Activated naive CD8-positive, alpha-beta T cell treated with anti-CD3 and anti-CD28 coated beads, Interleukin-2, amount 50 U/mL, for 24 hours (primary cell): Measurements from ENCODE around the gene MACROD2.
"Not testable (repeated sequence)": the region's sequence is repeated elsewhere in the genome, so short reads cannot be mapped to it uniquely, and the experiment has no call there.

Experiments used
- ATAC-seq: fragments of 150-1000 bp; cut with Tn5 transposase; one replicate; pipeline ENCODE4 v1.10.0; 2021
- DNase-seq: peaks from one replicate; pipeline ENCODE4 v3.0.0; 2021
- H3K27ac Mint-ChIP-seq: one replicate; pipeline ENCODE4 v1.8.0; 2021; ENCODE audit warnings: mild to moderate bottlenecking, mixed read lengths
- H3K27me3 Mint-ChIP-seq: one replicate; pipeline ENCODE4 v1.8.0; 2021; ENCODE audit warnings: mixed read lengths
- H3K36me3 Mint-ChIP-seq: one replicate; pipeline ENCODE4 v1.8.0; 2021; ENCODE audit warnings: low read depth, mixed read lengths
- H3K4me1 Mint-ChIP-seq: one replicate; pipeline ENCODE4 v1.8.0; 2021; ENCODE audit warnings: mixed read lengths
- H3K4me3 Mint-ChIP-seq: one replicate; pipeline ENCODE4 v1.8.0; 2021; ENCODE audit warnings: mild to moderate bottlenecking, moderate library complexity, mixed read lengths
- H3K9me3 Mint-ChIP-seq: one replicate; pipeline ENCODE4 v1.8.0; 2021; ENCODE audit warnings: mixed read lengths

Gene MACROD2

GRCh38 chr20:15802020-15802419 is 1806.7 kb downstream of the MACROD2 start:
- peaks cover 10% of the 10 kb centered on the region for H3K9me3 Mint-ChIP-seq
- no peaks in the 10 kb centered on the region for H3K4me1 Mint-ChIP-seq
- H3K27ac Mint-ChIP-seq, result no peak overlapping the region
- H3K4me3 Mint-ChIP-seq, result no peak overlapping the region
- H3K27me3 Mint-ChIP-seq, result no peaks in the 10 kb centered on the region
- H3K36me3 Mint-ChIP-seq, result no peaks in the 10 kb centered on the region
- no peak for ATAC-seq
- no peak for DNase-seq

- no peaks in the 10 kb centered on the region for H3K36me3 Mint-ChIP-seq
- no peak overlapping the region for H3K4me3 Mint-ChIP-seq
- ATAC-seq, result no peak
- H3K4me1 Mint-ChIP-seq, result peaks cover 2% of the 10 kb centered on the region
- H3K27ac Mint-ChIP-seq, result no peak overlapping the region
- DNase-seq, result no peak
- H3K9me3 Mint-ChIP-seq, result peaks cover 20% of the 10 kb centered on the region
- H3K27me3 Mint-ChIP-seq, result no peaks in the 10 kb centered on the region
Measured at GRCh38 chr20:15805154-15805553, 1809.8 kb downstream of the MACROD2 start.

- Mint-ChIP-seq H3K27me3 (no peaks in the 10 kb centered on the region), H3K36me3 (no peaks in the 10 kb centered on the region), H3K4me3 (no peak overlapping the region), H3K4me1 (peaks cover 2% of the 10 kb centered on the region), H3K9me3 (peaks cover 20% of the 10 kb centered on the region), H3K27ac (no peak overlapping the region)
- ATAC-seq (no peak), DNase-seq (no peak)
Measured at GRCh38 chr20:15806105-15806504, 1810.8 kb downstream of the MACROD2 start.

GRCh38 chr20:15807271-15807670 is 1812.0 kb downstream of the MACROD2 start:
- ATAC-seq (no peak), DNase-seq (no peak)
- Mint-ChIP-seq H3K9me3 (peaks cover 20% of the 10 kb centered on the region), H3K36me3 (no peaks in the 10 kb centered on the region), H3K27me3 (no peaks in the 10 kb centered on the region), H3K4me1 (peaks cover 2% of the 10 kb centered on the region), H3K4me3 (no peak overlapping the region), H3K27ac (no peak overlapping the region)

- peaks cover 15% of the 10 kb centered on the region for H3K9me3 Mint-ChIP-seq
- DNase-seq, H3K36me3 Mint-ChIP-seq, H3K27ac Mint-ChIP-seq, H3K4me3 Mint-ChIP-seq, H3K27me3 Mint-ChIP-seq, H3K4me1 Mint-ChIP-seq, ATAC-seq: not testable (repeated sequence)
Measured at GRCh38 chr20:15807771-15808170, 1812.5 kb downstream of the MACROD2 start.

- Mint-ChIP-seq H3K36me3 (no peaks in the 10 kb centered on the region), H3K9me3 (peaks cover 11% of the 10 kb centered on the region), H3K27me3 (no peaks in the 10 kb centered on the region), H3K4me3 (no peak overlapping the region), H3K4me1 (peaks cover 2% of the 10 kb centered on the region), H3K27ac (no peak overlapping the region)
- ATAC-seq (no peak), DNase-seq (no peak)
Measured at GRCh38 chr20:15811951-15812350, 1816.6 kb downstream of the MACROD2 start.

GRCh38 chr20:15812696-15813095 is 1817.4 kb downstream of the MACROD2 start:
- H3K27me3 Mint-ChIP-seq, result no peaks in the 10 kb centered on the region
- peaks cover 2% of the 10 kb centered on the region for H3K4me1 Mint-ChIP-seq
- H3K27ac Mint-ChIP-seq, result no peak overlapping the region
- H3K4me3 Mint-ChIP-seq, result no peak overlapping the region
- ATAC-seq, result no peak
- peaks cover 9% of the 10 kb centered on the region for H3K9me3 Mint-ChIP-seq
- DNase-seq, result no peak
- H3K36me3 Mint-ChIP-seq, result no peaks in the 10 kb centered on the region

- Mint-ChIP-seq H3K27ac (no peak overlapping the region), H3K9me3 (no peaks in the 10 kb centered on the region), H3K4me3 (no peak overlapping the region), H3K36me3 (no peaks in the 10 kb centered on the region), H3K27me3 (no peaks in the 10 kb centered on the region), H3K4me1 (no peaks in the 10 kb centered on the region)
- DNase-seq (no peak), ATAC-seq (no peak)
Measured at GRCh38 chr20:15814360-15814759, 1819.0 kb downstream of the MACROD2 start.

- H3K4me3 Mint-ChIP-seq, result no peak overlapping the region
- no peaks in the 10 kb centered on the region for H3K27me3 Mint-ChIP-seq
- H3K4me1 Mint-ChIP-seq, result no peaks in the 10 kb centered on the region
- no peak overlapping the region for H3K27ac Mint-ChIP-seq
- H3K36me3 Mint-ChIP-seq, result no peaks in the 10 kb centered on the region
- ATAC-seq, result no peak
- no peaks in the 10 kb centered on the region for H3K9me3 Mint-ChIP-seq
- no peak for DNase-seq
Measured at GRCh38 chr20:15814911-15815310, 1819.6 kb downstream of the MACROD2 start.

GRCh38 chr20:15817351-15817750 is 1822.0 kb downstream of the MACROD2 start:
- Mint-ChIP-seq H3K4me1 (no peaks in the 10 kb centered on the region), H3K36me3 (no peaks in the 10 kb centered on the region), H3K4me3 (no peak overlapping the region), H3K27me3 (no peaks in the 10 kb centered on the region), H3K27ac (no peak overlapping the region), H3K9me3 (no peaks in the 10 kb centered on the region)
- DNase-seq, result no peak
- ATAC-seq, result no peak

- no peaks in the 10 kb centered on the region for H3K9me3 Mint-ChIP-seq
- H3K4me3 Mint-ChIP-seq, result no peak overlapping the region
- H3K36me3 Mint-ChIP-seq, result no peaks in the 10 kb centered on the region
- no peaks in the 10 kb centered on the region for H3K27me3 Mint-ChIP-seq
- ATAC-seq (no peak), DNase-seq (no peak)
- H3K27ac Mint-ChIP-seq, result no peak overlapping the region
- H3K4me1 Mint-ChIP-seq, result no peaks in the 10 kb centered on the region
Measured at GRCh38 chr20:15818651-15819071, 1823.3 kb downstream of the MACROD2 start.

GRCh38 chr20:15823718-15824117 is 1828.4 kb downstream of the MACROD2 start:
- Mint-ChIP-seq H3K36me3 (no peaks in the 10 kb centered on the region), H3K27me3 (no peaks in the 10 kb centered on the region), H3K4me1 (no peaks in the 10 kb centered on the region), H3K4me3 (no peak overlapping the region), H3K27ac (no peak overlapping the region), H3K9me3 (no peaks in the 10 kb centered on the region)
- ATAC-seq, result no peak
- DNase-seq, result no peak

- DNase-seq, result no peak
- Mint-ChIP-seq H3K4me1 (no peaks in the 10 kb centered on the region), H3K4me3 (no peak overlapping the region), H3K36me3 (no peaks in the 10 kb centered on the region), H3K27ac (no peak overlapping the region), H3K9me3 (peaks cover 4% of the 10 kb centered on the region), H3K27me3 (peaks cover 2% of the 10 kb centered on the region)
- ATAC-seq, result no peak
Measured at GRCh38 chr20:15827628-15828027, 1832.3 kb downstream of the MACROD2 start.

- ATAC-seq, result no peak
- H3K36me3 Mint-ChIP-seq, result no peaks in the 10 kb centered on the region
- H3K4me1 Mint-ChIP-seq, result no peaks in the 10 kb centered on the region
- H3K27ac Mint-ChIP-seq, result no peak overlapping the region
- no peak for DNase-seq
- peaks cover 2% of the 10 kb centered on the region for H3K27me3 Mint-ChIP-seq
- H3K4me3 Mint-ChIP-seq, result no peak overlapping the region
- H3K9me3 Mint-ChIP-seq, result peaks cover 4% of the 10 kb centered on the region
Measured at GRCh38 chr20:15831201-15831600, 1835.9 kb downstream of the MACROD2 start.

GRCh38 chr20:15832512-15832911 is 1837.2 kb downstream of the MACROD2 start:
- DNase-seq (no peak), ATAC-seq (no peak)
- no peaks in the 10 kb centered on the region for H3K4me1 Mint-ChIP-seq
- peaks cover 4% of the 10 kb centered on the region for H3K9me3 Mint-ChIP-seq
- no peak overlapping the region for H3K4me3 Mint-ChIP-seq
- no peaks in the 10 kb centered on the region for H3K36me3 Mint-ChIP-seq
- H3K27ac Mint-ChIP-seq, result no peak overlapping the region
- H3K27me3 Mint-ChIP-seq, result peaks cover 2% of the 10 kb centered on the region

GRCh38 chr20:15834857-15835256 is 1839.5 kb downstream of the MACROD2 start:
- peaks cover under 1% of the 10 kb centered on the region for H3K9me3 Mint-ChIP-seq
- no peaks in the 10 kb centered on the region for H3K4me1 Mint-ChIP-seq
- no peak for ATAC-seq
- H3K4me3 Mint-ChIP-seq, result no peak overlapping the region
- no peak overlapping the region for H3K27ac Mint-ChIP-seq
- H3K27me3 Mint-ChIP-seq, result no peaks in the 10 kb centered on the region
- no peaks in the 10 kb centered on the region for H3K36me3 Mint-ChIP-seq
- no peak for DNase-seq
